ENCODE data around the gene TP53BP1. TPM values are rescaled to one million over a fixed set of nuclear protein-coding genes. Genes with fewer than 3 reads are reported as not detected.
"Not testable (repeated sequence)": the region's sequence is repeated elsewhere in the genome, so short reads cannot be mapped to it uniquely, and the experiment has no call there.

The TP53BP1 gene, protein sequence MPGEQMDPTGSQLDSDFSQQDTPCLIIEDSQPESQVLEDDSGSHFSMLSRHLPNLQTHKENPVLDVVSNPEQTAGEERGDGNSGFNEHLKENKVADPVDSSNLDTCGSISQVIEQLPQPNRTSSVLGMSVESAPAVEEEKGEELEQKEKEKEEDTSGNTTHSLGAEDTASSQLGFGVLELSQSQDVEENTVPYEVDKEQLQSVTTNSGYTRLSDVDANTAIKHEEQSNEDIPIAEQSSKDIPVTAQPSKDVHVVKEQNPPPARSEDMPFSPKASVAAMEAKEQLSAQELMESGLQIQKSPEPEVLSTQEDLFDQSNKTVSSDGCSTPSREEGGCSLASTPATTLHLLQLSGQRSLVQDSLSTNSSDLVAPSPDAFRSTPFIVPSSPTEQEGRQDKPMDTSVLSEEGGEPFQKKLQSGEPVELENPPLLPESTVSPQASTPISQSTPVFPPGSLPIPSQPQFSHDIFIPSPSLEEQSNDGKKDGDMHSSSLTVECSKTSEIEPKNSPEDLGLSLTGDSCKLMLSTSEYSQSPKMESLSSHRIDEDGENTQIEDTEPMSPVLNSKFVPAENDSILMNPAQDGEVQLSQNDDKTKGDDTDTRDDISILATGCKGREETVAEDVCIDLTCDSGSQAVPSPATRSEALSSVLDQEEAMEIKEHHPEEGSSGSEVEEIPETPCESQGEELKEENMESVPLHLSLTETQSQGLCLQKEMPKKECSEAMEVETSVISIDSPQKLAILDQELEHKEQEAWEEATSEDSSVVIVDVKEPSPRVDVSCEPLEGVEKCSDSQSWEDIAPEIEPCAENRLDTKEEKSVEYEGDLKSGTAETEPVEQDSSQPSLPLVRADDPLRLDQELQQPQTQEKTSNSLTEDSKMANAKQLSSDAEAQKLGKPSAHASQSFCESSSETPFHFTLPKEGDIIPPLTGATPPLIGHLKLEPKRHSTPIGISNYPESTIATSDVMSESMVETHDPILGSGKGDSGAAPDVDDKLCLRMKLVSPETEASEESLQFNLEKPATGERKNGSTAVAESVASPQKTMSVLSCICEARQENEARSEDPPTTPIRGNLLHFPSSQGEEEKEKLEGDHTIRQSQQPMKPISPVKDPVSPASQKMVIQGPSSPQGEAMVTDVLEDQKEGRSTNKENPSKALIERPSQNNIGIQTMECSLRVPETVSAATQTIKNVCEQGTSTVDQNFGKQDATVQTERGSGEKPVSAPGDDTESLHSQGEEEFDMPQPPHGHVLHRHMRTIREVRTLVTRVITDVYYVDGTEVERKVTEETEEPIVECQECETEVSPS (N-terminal part only)
- total RNA-seq, result 10 to 100 TPM; 29.9 to 30.9 TPM

DNA sequence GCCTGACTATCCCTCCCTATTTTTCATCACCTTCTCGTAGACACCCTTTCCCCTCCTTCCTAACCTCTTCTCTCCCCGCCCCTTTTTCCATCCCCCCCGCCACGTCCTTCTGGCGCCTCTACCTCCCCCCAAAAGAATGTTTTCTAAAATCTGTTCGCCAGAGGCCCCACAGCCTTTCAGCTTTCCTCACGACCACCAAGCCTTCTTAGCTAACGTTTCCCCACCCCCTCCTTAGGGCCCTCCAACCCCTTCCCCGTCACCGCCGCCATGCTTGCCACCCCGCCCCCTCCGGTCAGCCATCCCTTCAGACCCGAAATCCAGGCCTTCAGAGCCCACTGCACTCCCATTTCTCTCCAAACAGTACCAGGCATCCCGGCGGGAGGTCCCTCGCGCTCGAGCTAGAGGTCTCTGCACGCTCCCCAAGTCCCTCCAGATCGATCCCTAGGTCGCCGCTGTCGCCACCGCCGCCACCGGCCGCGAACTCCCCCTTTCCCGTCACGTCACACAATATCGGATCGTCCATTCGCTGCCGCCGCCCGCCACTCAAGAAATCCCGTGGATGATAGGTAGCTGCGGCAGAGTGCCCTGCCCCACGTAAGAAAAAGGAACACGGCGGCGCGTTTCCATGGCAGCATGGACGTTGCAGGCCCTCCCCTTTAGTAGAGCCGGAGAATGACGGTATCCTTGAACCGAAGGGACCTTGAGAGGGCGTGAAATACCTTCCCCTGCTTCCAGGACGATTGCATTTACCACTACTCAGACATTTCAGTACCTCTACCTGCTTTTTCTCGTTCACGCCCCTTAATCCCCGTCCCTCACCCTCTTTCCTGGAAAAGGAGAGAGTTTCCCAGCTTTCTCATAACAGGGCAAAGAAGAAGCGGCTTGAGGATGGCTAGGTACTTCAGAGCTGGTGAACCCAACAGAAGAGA is at the start of gene TP53BP1:
TP53BP1 (minus strand) TSS at position 484 of the 929 bp plus-strand sequence; CDS start at position 371, 113 bp downstream.
- H3K4me3 Mint-ChIP-seq, result peak within 1 kb of the TSS; percentile 87
- H3K9me3 Mint-ChIP-seq, result no peaks in the 10 kb centered on the region
- ATAC-seq (replicated peaks), result peak; percentile 100
- peak within 1 kb of the TSS; percentile 89 for H3K27ac Mint-ChIP-seq
- peaks cover 21% of the 10 kb centered on the region for H3K4me1 Mint-ChIP-seq
- peaks cover 43% of the 10 kb centered on the region for H3K36me3 Mint-ChIP-seq (ENCODE audit: low read depth)
- H3K27me3 Mint-ChIP-seq, result no peaks in the 10 kb centered on the region

DNA sequence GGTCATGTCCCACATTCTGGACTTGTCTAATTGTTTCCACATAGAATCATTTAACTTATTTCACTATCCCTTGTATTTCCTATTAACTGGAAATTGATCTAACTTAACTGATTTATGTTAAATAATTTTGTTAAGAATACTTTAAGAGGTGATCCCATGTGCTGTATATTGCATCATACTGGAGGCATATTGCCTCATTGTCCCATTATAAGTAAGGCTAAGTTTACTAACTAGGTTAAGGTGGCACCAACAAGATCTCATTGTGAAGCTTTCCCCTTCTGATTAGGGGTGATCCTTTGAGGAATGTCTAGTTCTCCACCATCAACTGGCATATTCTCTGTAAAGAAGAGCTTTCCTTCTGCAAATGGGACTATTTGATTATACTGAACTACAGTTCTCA is 48.8 kb upstream of the TP53BP1 start:
- no peaks in the 10 kb centered on the region for H3K4me1 Mint-ChIP-seq
- no peak overlapping the region for H3K27ac Mint-ChIP-seq
- H3K9me3 Mint-ChIP-seq, result no peaks in the 10 kb centered on the region
- no peak overlapping the region for H3K4me3 Mint-ChIP-seq
- no peaks in the 10 kb centered on the region for H3K27me3 Mint-ChIP-seq
- H3K36me3 Mint-ChIP-seq (ENCODE audit: low read depth), result no peaks in the 10 kb centered on the region
- ATAC-seq (replicated peaks), result no peak

DNA sequence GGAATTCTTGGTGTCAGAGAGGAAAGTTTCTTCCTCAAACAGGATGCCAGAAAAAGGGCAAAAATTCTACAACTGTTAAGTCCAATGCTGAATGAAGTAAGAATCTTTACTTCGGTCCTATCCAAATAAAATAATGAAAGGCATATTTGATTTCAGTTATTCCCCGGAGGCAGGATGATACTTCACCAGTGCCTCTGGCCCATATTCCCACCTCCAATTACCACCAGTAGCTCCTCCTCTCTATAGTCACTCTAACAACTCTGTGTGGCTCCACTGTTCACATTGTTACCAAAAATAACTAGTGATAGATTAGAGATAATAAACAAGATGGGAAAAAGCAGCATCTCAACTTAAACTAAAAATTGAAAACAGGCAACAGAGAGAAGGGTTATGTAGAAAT is 45.1 kb upstream of the TP53BP1 start:
- Mint-ChIP-seq H3K9me3 (no peaks in the 10 kb centered on the region), H3K4me1 (no peaks in the 10 kb centered on the region), H3K36me3 (ENCODE audit: low read depth) (no peaks in the 10 kb centered on the region), H3K4me3 (no peak overlapping the region), H3K27me3 (no peaks in the 10 kb centered on the region), H3K27ac (no peak overlapping the region)
- no peak for ATAC-seq (replicated peaks)

DNA sequence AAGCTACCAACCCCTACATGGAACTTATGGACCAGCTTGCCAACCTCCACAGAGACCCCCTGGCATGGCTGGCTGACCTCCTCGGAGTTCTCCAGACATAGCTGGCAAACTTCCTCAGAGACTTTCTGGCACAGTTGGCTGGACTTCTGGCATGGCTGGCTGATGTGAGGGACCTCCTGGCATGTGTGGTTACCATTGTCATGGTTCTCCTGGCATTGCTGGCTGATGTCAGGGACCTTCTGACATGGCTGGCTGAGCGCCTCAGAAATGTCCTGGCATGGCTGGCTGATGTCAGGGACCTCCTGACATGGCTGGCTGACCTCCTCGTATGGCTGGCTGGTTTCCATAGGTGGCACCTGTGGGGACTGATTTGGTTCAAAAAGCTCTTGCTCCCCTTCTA is 41.9 kb upstream of the TP53BP1 start:
- Mint-ChIP-seq H3K9me3 (no peaks in the 10 kb centered on the region), H3K27me3 (no peaks in the 10 kb centered on the region), H3K4me3 (no peak overlapping the region), H3K27ac (no peak overlapping the region), H3K36me3 (ENCODE audit: low read depth) (no peaks in the 10 kb centered on the region), H3K4me1 (no peaks in the 10 kb centered on the region)
- no peak for ATAC-seq (replicated peaks)

DNA sequence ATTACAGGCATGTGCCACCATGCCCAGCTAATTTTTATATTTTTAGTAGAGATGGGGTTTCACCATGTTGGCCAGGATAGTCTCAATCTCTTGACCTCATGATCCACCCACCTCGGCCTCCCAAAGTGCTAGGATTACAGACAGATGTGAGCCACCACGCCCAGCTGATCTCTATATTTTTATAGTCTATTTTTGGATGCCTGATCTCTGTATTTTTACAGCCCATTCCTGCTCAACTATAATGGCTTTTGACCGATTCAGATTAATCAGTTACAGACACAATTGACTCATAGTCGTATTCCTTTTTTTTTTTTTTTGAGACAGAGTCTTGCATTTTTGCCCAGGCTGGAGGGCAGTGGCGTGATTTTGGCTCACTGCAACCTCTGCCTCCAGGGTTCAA is 39.9 kb upstream of the TP53BP1 start:
- not testable (repeated sequence) for H3K27me3 Mint-ChIP-seq; H3K4me1 Mint-ChIP-seq; H3K27ac Mint-ChIP-seq; ATAC-seq (replicated peaks); H3K9me3 Mint-ChIP-seq; H3K4me3 Mint-ChIP-seq; H3K36me3 Mint-ChIP-seq (ENCODE audit: low read depth)

DNA sequence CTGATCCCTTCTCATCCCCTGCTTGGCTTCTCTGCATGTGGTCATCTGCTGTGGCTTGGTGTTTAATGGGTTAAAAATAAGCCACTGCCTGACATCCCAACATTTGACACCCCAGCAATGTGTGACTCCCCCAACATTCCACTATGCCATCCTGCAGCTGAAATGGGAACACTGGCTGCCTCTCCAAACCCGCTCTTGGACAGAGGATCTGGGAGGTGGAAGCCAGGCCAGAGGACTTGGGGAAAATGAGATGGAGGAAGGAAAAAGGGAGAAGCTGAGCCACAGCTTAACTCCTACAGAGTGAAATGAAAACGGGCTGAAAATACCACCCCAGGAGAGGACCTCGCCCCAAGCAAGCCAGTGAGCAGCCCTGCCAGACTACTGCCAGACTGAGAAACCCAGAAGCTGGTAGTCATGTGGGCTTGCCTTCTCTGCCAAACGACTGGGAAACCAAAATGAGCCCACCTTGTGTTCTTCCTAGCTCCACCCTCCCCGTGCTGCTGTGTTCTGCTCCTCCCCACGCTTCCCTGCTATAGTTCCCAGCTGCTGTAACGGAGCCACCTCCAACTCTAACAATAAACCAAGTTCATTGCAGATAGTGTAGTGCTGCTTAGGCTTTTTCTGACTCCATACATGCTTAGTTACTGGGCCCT is 38.2 kb upstream of the TP53BP1 start:
- Mint-ChIP-seq H3K27me3 (no peaks in the 10 kb centered on the region), H3K4me1 (peaks cover under 1% of the 10 kb centered on the region), H3K4me3 (no peak overlapping the region), H3K36me3 (ENCODE audit: low read depth) (no peaks in the 10 kb centered on the region), H3K9me3 (no peaks in the 10 kb centered on the region), H3K27ac (no peak overlapping the region)
- no peak for ATAC-seq (replicated peaks)

DNA sequence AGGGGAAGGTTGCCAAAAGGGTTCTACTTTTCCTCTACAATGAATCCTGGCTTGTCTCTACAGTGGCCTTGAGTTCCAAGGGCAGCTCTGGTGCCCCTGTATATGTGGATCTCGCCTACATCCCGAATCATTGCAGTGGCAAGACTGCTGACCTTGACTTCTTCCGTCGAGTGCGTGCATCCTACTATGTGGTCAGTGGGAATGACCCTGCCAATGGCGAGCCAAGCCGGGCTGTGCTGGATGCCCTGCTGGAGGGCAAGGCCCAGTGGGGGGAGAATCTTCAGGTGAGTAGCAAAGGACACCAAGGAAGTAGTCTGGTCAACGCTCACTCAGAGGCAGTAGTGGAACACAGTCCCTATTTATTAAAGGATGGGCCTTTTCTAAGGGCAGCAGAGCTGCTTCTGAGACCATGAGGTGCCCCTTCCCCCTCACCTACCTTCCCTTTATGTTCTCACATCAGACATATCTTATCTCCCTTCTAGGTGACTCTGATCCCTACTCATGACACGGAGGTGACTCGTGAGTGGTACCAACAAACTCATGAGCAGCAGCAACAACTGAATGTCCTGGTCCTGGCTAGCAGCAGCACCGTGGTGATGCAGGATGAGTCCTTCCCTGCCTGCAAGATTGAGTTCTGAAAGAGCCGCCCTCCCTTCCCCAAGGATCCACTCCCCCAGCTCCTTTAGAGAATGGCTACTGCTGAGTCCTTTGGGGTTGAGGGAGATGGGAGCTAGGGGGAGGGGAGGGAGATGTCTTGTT is 36.8 kb upstream of the TP53BP1 start:
- H3K4me1 Mint-ChIP-seq, result peaks cover 10% of the 10 kb centered on the region
- H3K27me3 Mint-ChIP-seq, result no peaks in the 10 kb centered on the region
- H3K4me3 Mint-ChIP-seq, result no peak overlapping the region
- H3K27ac Mint-ChIP-seq, result no peak overlapping the region
- ATAC-seq (replicated peaks), result no peak
- H3K9me3 Mint-ChIP-seq, result no peaks in the 10 kb centered on the region
- H3K36me3 Mint-ChIP-seq (ENCODE audit: low read depth), result no peaks in the 10 kb centered on the region

DNA sequence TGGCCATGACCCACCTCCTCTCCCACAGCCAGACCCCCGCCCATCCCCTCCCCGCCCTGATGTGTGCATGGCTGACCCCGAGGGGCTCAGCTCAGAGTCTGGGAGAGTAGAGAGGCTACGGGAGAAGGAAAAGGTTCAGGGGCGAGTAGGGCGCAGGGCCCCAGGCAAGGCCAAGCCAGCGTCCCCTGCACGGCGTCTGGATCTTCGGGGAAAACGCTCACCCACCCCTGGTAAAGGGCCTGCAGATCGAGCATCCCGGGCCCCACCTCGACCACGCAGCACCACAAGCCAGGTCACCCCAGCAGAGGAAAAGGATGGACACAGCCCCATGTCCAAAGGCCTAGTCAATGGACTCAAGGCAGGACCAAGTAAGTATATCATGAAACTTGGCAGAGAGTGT is 36.2 kb upstream of the TP53BP1 start:
- Mint-ChIP-seq H3K27me3 (no peaks in the 10 kb centered on the region), H3K4me3 (no peak overlapping the region), H3K9me3 (no peaks in the 10 kb centered on the region), H3K27ac (no peak overlapping the region), H3K4me1 (peaks cover 10% of the 10 kb centered on the region), H3K36me3 (ENCODE audit: low read depth) (no peaks in the 10 kb centered on the region)
- no peak for ATAC-seq (replicated peaks)

DNA sequence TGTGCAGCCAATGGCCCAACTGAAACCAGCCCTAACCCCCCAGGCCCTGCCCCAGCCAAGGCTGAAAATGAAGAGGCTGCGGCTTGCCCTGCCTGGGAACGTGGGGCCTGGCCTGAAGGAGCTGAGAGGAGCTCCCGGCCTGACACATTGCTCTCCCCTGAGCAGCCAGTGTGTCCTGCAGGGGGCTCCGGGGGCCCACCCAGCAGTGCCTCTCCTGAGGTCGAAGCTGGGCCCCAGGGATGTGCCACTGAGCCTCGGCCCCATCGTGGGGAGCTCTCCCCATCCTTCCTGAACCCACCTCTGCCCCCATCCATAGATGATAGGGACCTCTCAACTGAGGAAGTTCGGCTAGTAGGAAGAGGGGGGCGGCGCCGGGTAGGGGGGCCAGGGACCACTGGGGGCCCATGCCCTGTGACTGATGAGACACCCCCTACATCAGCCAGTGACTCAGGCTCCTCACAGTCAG is 35.6 kb upstream of the TP53BP1 start:
- ATAC-seq (replicated peaks), result no peak
- H3K4me1 Mint-ChIP-seq, result peaks cover 10% of the 10 kb centered on the region
- H3K27ac Mint-ChIP-seq, result no peak overlapping the region
- no peaks in the 10 kb centered on the region for H3K36me3 Mint-ChIP-seq (ENCODE audit: low read depth)
- no peaks in the 10 kb centered on the region for H3K9me3 Mint-ChIP-seq
- H3K4me3 Mint-ChIP-seq, result no peak overlapping the region
- no peaks in the 10 kb centered on the region for H3K27me3 Mint-ChIP-seq

DNA sequence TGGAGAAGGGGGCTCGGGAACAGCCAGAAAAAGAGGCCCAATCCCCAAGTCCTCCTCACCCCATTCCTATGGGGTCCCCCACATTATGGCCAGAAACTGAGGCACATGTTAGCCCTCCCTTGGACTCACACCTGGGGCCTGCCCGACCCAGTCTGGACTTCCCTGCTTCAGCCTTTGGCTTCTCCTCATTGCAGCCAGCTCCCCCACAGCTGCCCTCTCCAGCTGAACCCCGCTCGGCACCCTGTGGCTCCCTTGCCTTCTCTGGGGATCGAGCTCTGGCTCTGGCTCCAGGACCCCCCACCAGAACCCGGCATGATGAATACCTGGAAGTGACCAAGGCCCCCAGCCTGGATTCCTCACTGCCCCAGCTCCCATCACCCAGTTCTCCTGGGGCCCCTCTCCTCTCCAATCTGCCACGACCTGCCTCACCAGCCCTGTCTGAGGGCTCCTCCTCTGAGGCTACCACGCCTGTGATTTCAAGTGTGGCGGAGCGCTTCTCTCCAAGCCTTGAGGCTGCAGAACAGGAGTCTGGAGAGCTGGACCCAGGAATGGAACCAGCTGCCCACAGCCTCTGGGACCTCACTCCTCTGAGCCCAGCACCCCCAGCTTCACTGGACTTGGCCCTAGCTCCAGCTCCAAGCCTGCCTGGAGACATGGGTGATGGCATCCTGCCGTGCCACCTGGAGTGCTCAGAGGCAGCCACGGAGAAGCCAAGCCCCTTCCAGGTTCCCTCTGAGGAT is 35.0 kb upstream of the TP53BP1 start:
- no peaks in the 10 kb centered on the region for H3K9me3 Mint-ChIP-seq
- H3K4me1 Mint-ChIP-seq, result peaks cover 10% of the 10 kb centered on the region
- no peaks in the 10 kb centered on the region for H3K27me3 Mint-ChIP-seq
- H3K4me3 Mint-ChIP-seq, result no peak overlapping the region
- no peak overlapping the region for H3K27ac Mint-ChIP-seq
- no peaks in the 10 kb centered on the region for H3K36me3 Mint-ChIP-seq (ENCODE audit: low read depth)
- no peak for ATAC-seq (replicated peaks)

DNA sequence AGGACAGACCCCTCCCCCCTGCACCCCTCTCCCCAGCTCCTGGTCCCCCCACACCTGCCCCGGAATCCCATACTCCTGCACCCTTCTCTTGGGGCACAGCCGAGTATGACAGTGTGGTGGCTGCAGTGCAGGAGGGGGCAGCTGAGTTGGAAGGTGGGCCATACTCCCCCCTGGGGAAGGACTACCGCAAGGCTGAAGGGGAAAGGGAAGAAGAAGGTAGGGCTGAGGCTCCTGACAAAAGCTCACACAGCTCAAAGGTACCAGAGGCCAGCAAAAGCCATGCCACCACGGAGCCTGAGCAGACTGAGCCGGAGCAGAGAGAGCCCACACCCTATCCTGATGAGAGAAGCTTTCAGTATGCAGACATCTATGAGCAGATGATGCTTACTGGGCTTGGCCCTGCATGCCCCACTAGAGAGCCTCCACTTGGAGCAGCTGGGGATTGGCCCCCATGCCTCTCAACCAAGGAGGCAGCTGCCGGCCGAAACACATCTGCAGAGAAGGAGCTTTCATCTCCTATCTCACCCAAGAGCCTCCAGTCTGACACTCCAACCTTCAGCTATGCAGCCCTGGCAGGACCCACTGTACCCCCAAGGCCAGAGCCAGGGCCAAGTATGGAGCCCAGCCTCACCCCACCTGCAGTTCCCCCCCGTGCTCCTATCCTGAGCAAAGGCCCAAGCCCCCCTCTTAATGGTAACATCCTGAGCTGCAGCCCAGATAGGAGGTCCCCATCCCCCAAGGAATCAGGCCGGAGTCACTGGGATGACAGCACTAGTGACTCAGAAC is 34.3 kb upstream of the TP53BP1 start:
- Mint-ChIP-seq H3K4me3 (no peak overlapping the region), H3K27me3 (no peaks in the 10 kb centered on the region), H3K36me3 (ENCODE audit: low read depth) (no peaks in the 10 kb centered on the region), H3K27ac (no peak overlapping the region), H3K9me3 (no peaks in the 10 kb centered on the region), H3K4me1 (peaks cover 10% of the 10 kb centered on the region)
- ATAC-seq (replicated peaks), result no peak
